Omental fat pad (tissue), 4 donors: ENCODE results near the gene SLC31A2. TPM values are rescaled to one million over a fixed set of nuclear protein-coding genes. Genes with fewer than 3 reads are reported as not detected.

Experiments
- ATAC-seq: fragments of 150-250 bp; one replicate; pipeline ENCODE4 v1.9.1; 2016; ENCODE audit warnings: mild to moderate bottlenecking, moderate library complexity; ENCODE audit not compliant: low FRiP score
- DNase-seq: peaks from one replicate; pipeline ENCODE4 v3.0.0-alpha.2; 2019; ENCODE audit warnings: low spot score
- total RNA-seq, 4 donors: library from RNA; depleted of rRNA; stranded (reverse); fragments of >200 nt; gene quantifications; one replicate each; pipeline ENCODE4 v1.1.0, GENCODE V29; 2016
- TF ChIP-seq, protein P1 (sequence below), 3 donors: fragments of 450-650 bp; IDR thresholded peaks; one replicate each; pipeline ENCODE4 v1.5.1; 2016 to 2017; ENCODE audit warnings: antibody characterized with exemption in 3 of 3, mild to moderate bottlenecking in 3 of 3, moderate library complexity in 2 of 3

Gene SLC31A2
- total RNA-seq, 4 donors from 2014 or later: 50.3 to 141 (median 96.1) TPM

DNA sequence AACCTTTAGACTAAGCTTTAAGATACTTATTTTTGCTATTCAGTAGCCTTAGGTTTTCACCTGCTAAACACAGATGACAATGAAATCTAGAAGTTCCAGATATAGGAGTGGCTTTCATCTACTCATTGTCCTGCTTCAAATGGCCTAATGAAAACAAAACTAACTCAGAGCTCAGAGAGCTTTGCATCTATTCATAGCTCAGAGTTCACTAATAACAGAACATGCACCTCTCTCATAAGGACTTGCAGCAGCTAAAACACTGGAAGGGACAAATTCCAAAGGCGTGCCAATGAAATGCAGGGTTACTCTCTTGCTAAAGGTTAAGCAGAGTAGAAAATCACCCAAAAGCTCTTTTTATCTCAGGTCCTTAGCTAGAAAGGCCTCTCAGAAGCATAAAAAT is 29.0 kb downstream of the SLC31A2 start:
- DNase-seq (no peak), ATAC-seq (no peak)
- TF ChIP-seq, protein P1, sequence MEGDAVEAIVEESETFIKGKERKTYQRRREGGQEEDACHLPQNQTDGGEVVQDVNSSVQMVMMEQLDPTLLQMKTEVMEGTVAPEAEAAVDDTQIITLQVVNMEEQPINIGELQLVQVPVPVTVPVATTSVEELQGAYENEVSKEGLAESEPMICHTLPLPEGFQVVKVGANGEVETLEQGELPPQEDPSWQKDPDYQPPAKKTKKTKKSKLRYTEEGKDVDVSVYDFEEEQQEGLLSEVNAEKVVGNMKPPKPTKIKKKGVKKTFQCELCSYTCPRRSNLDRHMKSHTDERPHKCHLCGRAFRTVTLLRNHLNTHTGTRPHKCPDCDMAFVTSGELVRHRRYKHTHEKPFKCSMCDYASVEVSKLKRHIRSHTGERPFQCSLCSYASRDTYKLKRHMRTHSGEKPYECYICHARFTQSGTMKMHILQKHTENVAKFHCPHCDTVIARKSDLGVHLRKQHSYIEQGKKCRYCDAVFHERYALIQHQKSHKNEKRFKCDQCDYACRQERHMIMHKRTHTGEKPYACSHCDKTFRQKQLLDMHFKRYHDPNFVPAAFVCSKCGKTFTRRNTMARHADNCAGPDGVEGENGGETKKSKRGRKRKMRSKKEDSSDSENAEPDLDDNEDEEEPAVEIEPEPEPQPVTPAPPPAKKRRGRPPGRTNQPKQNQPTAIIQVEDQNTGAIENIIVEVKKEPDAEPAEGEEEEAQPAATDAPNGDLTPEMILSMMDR (IDR thresholded peaks at IDR 0.05): no peak

DNA sequence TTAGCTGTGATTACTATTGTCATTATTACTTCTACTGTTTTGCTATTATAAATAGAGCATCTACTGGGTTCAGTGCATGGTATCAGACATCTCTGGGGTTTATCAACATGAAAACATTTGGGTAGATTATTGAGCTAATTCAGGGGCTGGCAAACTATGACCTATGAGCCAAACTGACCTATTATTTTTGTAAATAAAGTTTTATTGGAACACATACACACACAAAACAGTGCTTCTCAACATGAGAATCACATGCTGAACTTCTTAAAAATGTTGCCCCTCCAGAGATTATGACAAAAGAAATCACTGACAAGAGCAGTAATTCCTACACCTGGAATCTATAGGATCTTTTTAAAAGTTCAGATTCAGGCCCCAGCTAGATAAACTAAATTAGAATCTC is 30.4 kb downstream of the SLC31A2 start:
- ATAC-seq (no peak), DNase-seq (no peak)
- TF ChIP-seq, protein P1 (IDR thresholded peaks at IDR 0.05): no peak

DNA sequence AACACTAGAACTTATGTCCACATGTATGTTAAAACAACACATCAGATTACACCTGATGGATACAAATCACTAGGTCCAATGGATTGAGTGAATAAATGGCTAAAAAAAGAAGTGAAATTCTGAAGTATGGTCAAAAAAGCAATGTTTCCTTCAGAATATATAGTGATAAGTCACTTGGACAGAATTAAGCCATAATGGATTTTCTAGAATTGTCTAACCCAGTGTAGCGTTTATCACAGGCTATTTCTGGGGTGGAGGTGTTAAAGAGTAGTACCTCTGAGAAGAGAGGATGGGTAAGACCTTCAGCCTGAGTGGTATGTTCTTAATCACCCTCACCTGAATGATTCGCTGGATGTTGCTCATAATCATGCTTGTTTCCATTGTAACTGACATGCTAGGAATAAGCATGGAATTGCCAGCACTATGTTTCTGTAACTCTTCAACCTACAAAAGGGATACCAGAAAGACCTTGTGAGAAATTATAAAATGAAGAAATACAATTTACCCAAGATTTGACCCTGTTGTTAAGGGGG is 33.2 kb downstream of the SLC31A2 start:
- TF ChIP-seq, protein P1 (IDR thresholded peaks at IDR 0.05): no peak
- ATAC-seq (no peak), DNase-seq (no peak)

- ATAC-seq (no peak), DNase-seq (no peak)
- TF ChIP-seq, protein P1 (IDR thresholded peaks at IDR 0.05): no peak
Observed at GRCh38 chr9:113184539-113184938, 33.7 kb downstream of the SLC31A2 start.

GRCh38 chr9:113185271-113185670 is 34.5 kb downstream of the SLC31A2 start:
- DNase-seq (no peak), ATAC-seq (no peak)
- TF ChIP-seq, protein P1 (IDR thresholded peaks at IDR 0.05): no peak

DNA sequence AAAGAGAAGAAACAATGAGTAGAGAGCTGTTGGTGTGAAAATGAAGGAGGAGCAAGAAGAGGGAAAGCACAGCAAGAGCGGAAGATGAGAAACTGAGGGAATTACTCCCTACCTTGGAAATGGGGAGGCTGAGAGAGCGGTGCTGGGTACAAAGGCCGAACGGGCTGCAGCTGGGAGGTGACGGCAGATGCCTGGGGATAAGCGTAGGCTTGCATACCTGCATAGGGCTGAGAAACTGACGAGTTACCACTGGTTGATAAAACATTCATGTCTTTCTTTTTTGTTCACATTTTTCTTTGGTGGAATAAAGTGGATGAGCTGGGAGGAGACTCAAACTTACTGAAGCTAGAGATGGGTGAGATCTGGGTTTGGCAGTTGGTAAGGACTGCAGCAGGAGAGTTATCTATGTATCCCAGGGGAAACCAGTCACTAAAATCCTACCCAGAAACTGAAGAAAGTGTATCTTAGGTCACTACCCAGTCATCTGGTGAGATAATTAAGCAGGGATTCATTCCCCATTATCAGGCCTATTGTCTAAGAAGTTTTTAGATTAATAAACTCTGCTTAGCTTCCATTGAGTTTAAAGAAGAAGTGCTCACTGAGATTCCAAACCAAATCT is 35.4 kb downstream of the SLC31A2 start:
- DNase-seq (no peak), ATAC-seq (no peak)
- TF ChIP-seq, protein P1 (IDR thresholded peaks at IDR 0.05): no peak

DNA sequence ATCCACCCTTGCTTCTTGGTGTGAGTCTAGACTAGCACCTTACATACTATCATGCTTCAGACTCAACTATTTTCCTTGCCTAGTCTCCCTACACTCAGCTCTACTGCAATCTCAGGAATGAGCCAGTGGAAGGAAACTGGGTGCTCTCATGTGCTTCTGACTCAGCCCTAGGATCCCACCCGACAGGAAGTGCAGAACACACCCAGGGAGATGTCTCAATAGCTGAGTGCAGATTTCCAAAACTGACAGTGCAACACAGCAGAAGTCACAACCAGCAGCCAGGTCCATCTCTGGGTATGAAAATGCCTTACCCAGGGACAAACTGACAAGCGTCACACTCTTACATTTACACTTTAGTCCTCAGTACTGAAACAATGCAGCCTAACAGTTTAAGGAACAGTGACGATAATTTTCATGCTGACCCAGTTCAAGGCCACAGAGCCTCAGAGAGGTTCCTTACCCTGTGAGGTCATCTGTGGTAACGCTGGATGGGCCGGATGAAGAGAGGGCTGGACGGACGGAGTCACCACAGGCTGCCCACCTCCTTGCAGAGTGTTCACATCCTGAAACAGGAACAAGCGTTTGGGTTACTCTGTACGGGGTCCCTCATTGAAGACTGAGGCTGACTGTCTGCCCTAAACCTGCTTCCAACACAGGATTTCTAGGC is 37.3 kb downstream of the SLC31A2 start:
- DNase-seq: no peak
- peak; percentile 77 for ATAC-seq
- TF ChIP-seq, protein P1 (IDR thresholded peaks at IDR 0.05): no peak
